HepG2 (cell line): ENCODE measurements around the gene WDR18. TPM values are rescaled to one million over a fixed set of nuclear protein-coding genes. Genes with fewer than 3 reads are reported as not detected.

Experiments
- GATA4 ChIP-seq: sonication (generic); IDR thresholded peaks from 2 replicates; pipeline ENCODE4 v1.6.1; 2016; ENCODE audit warnings: antibody characterized with exemption, low read depth, borderline replicate concordance
- KLF12 ChIP-seq: sonication (generic); formaldehyde crosslinking; IDR thresholded peaks from 2 replicates; pipeline ENCODE4 v1.4.0; 2020; ENCODE audit warnings: missing genetic modification reagents, borderline replicate concordance
- MED8 ChIP-seq: sonication (generic); formaldehyde crosslinking; IDR thresholded peaks from 2 replicates; pipeline ENCODE4 v1.8.1; 2023; ENCODE audit warnings: mild to moderate bottlenecking, missing genetic modification reagents; ENCODE audit not compliant: insufficient replicate concordance
- PCBP1 ChIP-seq: fragments of 200-400 bp; formaldehyde crosslinking; IDR thresholded peaks from 2 replicates; pipeline ENCODE4 v1.6.1; 2017; ENCODE audit warnings: mild to moderate bottlenecking, low read depth, low read length, borderline replicate concordance
- SMC3 ChIP-seq: IDR thresholded peaks from 2 replicates; pipeline ENCODE4 v1.6.1; 2011; ENCODE audit warnings: low read length, improper control_type of control experiment
- SNAPC2 ChIP-seq: sonication (generic); formaldehyde crosslinking; IDR thresholded peaks from 2 replicates; pipeline ENCODE4 v1.8.1; 2022; ENCODE audit warnings: mild to moderate bottlenecking, missing genetic modification reagents
- STAG1 ChIP-seq: sonication (generic); formaldehyde crosslinking; IDR thresholded peaks from 2 replicates; pipeline ENCODE4 v1.4.0; 2020; ENCODE audit warnings: missing genetic modification reagents
- ZBTB21 ChIP-seq: sonication (generic); formaldehyde crosslinking; IDR thresholded peaks from 2 replicates; pipeline ENCODE4 v1.4.0; 2020; ENCODE audit warnings: missing genetic modification reagents
- ZFP41 ChIP-seq: sonication (generic); formaldehyde crosslinking; IDR thresholded peaks from 2 replicates; pipeline ENCODE4 v1.4.0; 2020; ENCODE audit warnings: mild to moderate bottlenecking, missing genetic modification reagents, borderline replicate concordance
- ZNF138 ChIP-seq: sonication (generic); formaldehyde crosslinking; IDR thresholded peaks from 2 replicates; pipeline ENCODE4 v1.5.0; 2020; ENCODE audit warnings: mild to moderate bottlenecking, low read depth, missing genetic modification reagents
- ZNF552 ChIP-seq: sonication (generic); formaldehyde crosslinking; IDR thresholded peaks from 2 replicates; pipeline ENCODE4 v1.9.0; 2022; ENCODE audit warnings: missing genetic modification reagents, mild to moderate bottlenecking, borderline replicate concordance
- ZSCAN31 ChIP-seq: sonication (generic); formaldehyde crosslinking; IDR thresholded peaks from 2 replicates; pipeline ENCODE4 v1.5.0; 2020; ENCODE audit warnings: low read depth, mild to moderate bottlenecking, missing genetic modification reagents
- polyA plus RNA-seq, 8 experiments: library from polyadenylated mRNA; depleted of rRNA in 3 of 8; stranded (reverse) in 7 of 8; unstranded in 1 of 8; fragments of >200 nt; fragmentation: Illumina TruSeq in 4 of 8; extraction: Trizol in 4 of 8; gene quantifications; 2 replicates each; pipeline versions ENCODE4 v1.2.1 to v1.2.3, GENCODE V29; 2011 to 2016; ENCODE audit warnings: low read depth in 4 of 8, missing spikeins in 1 of 8, mixed read lengths in 1 of 8; ENCODE audit not compliant: insufficient read depth in 1 of 8
- total RNA-seq, 5 experiments: library from RNA; depleted of rRNA; stranded (reverse); fragments of >200 nt; fragmentation: Illumina TruSeq; extraction: Trizol; gene quantifications; 2 replicates each; pipeline ENCODE4 v1.2.3, GENCODE V29; 2016; ENCODE audit warnings: low read depth in 1 of 5
- TF ChIP-seq, protein P1 (sequence below): sonication (generic); formaldehyde crosslinking; IDR thresholded peaks from 2 replicates; pipeline ENCODE4 v1.4.0; 2020; ENCODE audit warnings: missing genetic modification reagents
- TF ChIP-seq, protein P2 (sequence below): sonication (generic); formaldehyde crosslinking; IDR thresholded peaks from 2 replicates; pipeline ENCODE4 v1.5.1; 2020; ENCODE audit warnings: missing genetic modification reagents, mild to moderate bottlenecking, borderline replicate concordance
- TF ChIP-seq, protein P3 (sequence below): sonication (generic); formaldehyde crosslinking; conservative IDR thresholded peaks from 2 replicates; pipeline ENCODE4 v1.4.0; 2020; ENCODE audit warnings: missing genetic modification reagents
- TF ChIP-seq, protein P4 (sequence below): sonication (generic); formaldehyde crosslinking; IDR thresholded peaks from 2 replicates; pipeline ENCODE4 v1.4.0; 2020; ENCODE audit warnings: missing genetic modification reagents
- TF ChIP-seq, protein P5 (sequence below): sonication (generic); formaldehyde crosslinking; IDR thresholded peaks from 2 replicates; pipeline ENCODE4 v1.9.0; 2021; ENCODE audit warnings: missing genetic modification reagents, borderline replicate concordance

WDR18 gene
- total and polyA plus RNA-seq, 2 of the 13 experiments (the other 11 are each of a cell fraction or from before 2014, with no cell fraction given): 36.4 to 47.6 TPM

DNA sequence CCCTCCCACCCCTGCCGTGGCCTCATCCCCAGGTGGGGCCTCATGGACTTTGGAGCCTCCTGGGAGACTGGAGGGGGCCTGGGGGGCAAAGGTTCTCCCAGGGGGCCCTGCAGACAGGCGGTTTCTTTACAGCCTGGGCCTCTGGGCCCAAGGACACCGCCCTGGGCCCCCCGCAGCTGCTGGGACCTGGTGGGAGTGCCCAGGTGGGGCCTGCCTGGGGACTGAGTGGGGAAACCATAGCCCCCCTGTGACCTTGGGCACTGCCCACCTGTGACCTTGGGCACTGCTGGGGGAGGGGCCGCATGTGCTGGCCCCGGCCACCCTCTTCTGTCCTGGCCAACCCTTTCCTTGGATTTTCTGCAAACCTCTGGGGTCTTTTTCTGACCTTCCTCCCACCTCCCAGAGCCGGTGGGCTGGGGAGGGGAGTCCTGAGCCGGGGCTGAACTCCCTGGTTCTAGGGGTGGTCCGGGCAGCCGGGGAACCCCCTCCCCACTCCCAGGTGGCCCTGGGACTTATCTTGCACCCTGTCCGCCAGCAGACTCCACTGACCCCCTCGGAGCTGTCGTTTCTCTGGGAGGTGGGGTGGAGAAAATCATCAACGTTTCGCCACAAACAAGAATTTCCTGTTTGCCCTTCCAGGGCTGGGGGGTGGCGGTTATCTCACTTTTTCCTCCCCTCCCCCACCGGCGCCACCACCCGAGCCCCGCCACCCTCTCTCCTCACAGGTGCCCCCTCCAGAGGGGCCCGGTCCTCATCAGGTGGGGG, 31.3 kb upstream of the WDR18 start (continued):
- 0 out of 2 replicates have a peak, but pooled peaks have one; percentile 83 for TF ChIP-seq PCBP1
- peak; percentile 88 for TF ChIP-seq GATA4
- peak; percentile 23 for TF ChIP-seq STAG1 (CRISPR knock-in tag)
- peak; percentile 38; the same call in 1 of the 2 replicates for TF ChIP-seq SMC3
- peak; percentile 68; the same call in 1 of the 2 replicates for TF ChIP-seq ZSCAN31 (CRISPR knock-in tag)
- TF ChIP-seq, protein P1, sequence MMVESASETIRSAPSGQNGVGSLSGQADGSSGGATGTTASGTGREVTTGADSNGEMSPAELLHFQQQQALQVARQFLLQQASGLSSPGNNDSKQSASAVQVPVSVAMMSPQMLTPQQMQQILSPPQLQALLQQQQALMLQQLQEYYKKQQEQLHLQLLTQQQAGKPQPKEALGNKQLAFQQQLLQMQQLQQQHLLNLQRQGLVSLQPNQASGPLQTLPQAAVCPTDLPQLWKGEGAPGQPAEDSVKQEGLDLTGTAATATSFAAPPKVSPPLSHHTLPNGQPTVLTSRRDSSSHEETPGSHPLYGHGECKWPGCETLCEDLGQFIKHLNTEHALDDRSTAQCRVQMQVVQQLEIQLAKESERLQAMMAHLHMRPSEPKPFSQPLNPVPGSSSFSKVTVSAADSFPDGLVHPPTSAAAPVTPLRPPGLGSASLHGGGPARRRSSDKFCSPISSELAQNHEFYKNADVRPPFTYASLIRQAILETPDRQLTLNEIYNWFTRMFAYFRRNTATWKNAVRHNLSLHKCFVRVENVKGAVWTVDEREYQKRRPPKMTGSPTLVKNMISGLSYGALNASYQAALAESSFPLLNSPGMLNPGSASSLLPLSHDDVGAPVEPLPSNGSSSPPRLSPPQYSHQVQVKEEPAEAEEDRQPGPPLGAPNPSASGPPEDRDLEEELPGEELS (CRISPR knock-in tag): peak; percentile 90
- TF ChIP-seq ZFP41: peak; percentile 87; the same call in 1 of the 2 replicates
- TF ChIP-seq, protein P2, sequence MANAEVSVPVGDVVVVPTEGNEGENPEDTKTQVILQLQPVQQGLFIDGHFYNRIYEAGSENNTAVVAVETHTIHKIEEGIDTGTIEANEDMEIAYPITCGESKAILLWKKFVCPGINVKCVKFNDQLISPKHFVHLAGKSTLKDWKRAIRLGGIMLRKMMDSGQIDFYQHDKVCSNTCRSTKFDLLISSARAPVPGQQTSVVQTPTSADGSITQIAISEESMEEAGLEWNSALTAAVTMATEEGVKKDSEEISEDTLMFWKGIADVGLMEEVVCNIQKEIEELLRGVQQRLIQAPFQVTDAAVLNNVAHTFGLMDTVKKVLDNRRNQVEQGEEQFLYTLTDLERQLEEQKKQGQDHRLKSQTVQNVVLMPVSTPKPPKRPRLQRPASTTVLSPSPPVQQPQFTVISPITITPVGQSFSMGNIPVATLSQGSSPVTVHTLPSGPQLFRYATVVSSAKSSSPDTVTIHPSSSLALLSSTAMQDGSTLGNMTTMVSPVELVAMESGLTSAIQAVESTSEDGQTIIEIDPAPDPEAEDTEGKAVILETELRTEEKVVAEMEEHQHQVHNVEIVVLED (CRISPR knock-in tag): 0 out of 2 replicates have a peak, but pooled peaks have one; percentile 38
- peak; percentile 52; the same call in 1 of the 2 replicates for TF ChIP-seq ZNF552
- TF ChIP-seq, protein P3, sequence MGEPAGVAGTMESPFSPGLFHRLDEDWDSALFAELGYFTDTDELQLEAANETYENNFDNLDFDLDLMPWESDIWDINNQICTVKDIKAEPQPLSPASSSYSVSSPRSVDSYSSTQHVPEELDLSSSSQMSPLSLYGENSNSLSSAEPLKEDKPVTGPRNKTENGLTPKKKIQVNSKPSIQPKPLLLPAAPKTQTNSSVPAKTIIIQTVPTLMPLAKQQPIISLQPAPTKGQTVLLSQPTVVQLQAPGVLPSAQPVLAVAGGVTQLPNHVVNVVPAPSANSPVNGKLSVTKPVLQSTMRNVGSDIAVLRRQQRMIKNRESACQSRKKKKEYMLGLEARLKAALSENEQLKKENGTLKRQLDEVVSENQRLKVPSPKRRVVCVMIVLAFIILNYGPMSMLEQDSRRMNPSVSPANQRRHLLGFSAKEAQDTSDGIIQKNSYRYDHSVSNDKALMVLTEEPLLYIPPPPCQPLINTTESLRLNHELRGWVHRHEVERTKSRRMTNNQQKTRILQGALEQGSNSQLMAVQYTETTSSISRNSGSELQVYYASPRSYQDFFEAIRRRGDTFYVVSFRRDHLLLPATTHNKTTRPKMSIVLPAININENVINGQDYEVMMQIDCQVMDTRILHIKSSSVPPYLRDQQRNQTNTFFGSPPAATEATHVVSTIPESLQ (CRISPR knock-in tag): no peak
- peak; percentile 39; the same call in 1 of the 2 replicates for TF ChIP-seq ZNF138 (CRISPR knock-in tag)
- TF ChIP-seq, protein P4, sequence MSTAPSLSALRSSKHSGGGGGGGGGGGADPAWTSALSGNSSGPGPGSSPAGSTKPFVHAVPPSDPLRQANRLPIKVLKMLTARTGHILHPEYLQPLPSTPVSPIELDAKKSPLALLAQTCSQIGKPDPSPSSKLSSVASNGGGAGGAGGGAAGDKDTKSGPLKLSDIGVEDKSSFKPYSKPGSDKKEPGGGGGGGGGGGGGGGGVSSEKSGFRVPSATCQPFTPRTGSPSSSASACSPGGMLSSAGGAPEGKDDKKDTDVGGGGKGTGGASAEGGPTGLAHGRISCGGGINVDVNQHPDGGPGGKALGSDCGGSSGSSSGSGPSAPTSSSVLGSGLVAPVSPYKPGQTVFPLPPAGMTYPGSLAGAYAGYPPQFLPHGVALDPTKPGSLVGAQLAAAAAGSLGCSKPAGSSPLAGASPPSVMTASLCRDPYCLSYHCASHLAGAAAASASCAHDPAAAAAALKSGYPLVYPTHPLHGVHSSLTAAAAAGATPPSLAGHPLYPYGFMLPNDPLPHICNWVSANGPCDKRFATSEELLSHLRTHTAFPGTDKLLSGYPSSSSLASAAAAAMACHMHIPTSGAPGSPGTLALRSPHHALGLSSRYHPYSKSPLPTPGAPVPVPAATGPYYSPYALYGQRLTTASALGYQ (CRISPR knock-in tag): peak; percentile 99
- TF ChIP-seq SNAPC2: peak; percentile 66; the same call in 1 of the 2 replicates
- no peak for TF ChIP-seq ZBTB21 (CRISPR knock-in tag)
- TF ChIP-seq MED8 (CRISPR knock-in tag): peak; percentile 96
- peak; percentile 98 for TF ChIP-seq KLF12 (CRISPR knock-in tag)
- TF ChIP-seq, protein P5, sequence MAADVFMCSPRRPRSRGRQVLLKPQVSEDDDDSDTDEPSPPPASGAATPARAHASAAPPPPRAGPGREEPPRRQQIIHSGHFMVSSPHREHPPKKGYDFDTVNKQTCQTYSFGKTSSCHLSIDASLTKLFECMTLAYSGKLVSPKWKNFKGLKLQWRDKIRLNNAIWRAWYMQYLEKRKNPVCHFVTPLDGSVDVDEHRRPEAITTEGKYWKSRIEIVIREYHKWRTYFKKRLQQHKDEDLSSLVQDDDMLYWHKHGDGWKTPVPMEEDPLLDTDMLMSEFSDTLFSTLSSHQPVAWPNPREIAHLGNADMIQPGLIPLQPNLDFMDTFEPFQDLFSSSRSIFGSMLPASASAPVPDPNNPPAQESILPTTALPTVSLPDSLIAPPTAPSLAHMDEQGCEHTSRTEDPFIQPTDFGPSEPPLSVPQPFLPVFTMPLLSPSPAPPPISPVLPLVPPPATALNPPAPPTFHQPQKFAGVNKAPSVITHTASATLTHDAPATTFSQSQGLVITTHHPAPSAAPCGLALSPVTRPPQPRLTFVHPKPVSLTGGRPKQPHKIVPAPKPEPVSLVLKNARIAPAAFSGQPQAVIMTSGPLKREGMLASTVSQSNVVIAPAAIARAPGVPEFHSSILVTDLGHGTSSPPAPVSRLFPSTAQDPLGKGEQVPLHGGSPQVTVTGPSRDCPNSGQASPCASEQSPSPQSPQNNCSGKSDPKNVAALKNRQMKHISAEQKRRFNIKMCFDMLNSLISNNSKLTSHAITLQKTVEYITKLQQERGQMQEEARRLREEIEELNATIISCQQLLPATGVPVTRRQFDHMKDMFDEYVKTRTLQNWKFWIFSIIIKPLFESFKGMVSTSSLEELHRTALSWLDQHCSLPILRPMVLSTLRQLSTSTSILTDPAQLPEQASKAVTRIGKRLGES (CRISPR knock-in tag): no peak
